Right atrium auricular region (tissue), 2 donors: ENCODE measurements around the gene LATS2. TPM values are rescaled to one million over a fixed set of nuclear protein-coding genes. Genes with fewer than 3 reads are reported as not detected.

Source experiments
- DNase-seq: peaks from one replicate; pipeline ENCODE4 v3.0.0-alpha.2; 2019; ENCODE audit warnings: low spot score
- H3K27ac ChIP-seq, 2 donors: fragments of 200-600 bp; sonication (generic); 1 replicate in 1 of 2; 2 replicates in 1 of 2; pipeline ENCODE4 v1.5.1; 2016 to 2019
- H3K27me3 ChIP-seq, 2 donors: fragments of 200-600 bp; sonication (generic); one replicate each; pipeline versions ENCODE4 v1.5.1 to v1.6.0; 2017 to 2019
- H3K36me3 ChIP-seq: fragments of 200-600 bp; sonication (generic); one replicate; pipeline ENCODE4 v1.5.1; 2016
- H3K4me1 ChIP-seq, 2 donors: fragments of 200-600 bp; sonication (generic); one replicate each; pipeline versions ENCODE4 v1.5.1 to v1.6.0; 2017 to 2019
- H3K4me3 ChIP-seq, 2 donors: fragments of 200-600 bp; sonication (generic); 1 replicate in 1 of 2; 2 replicates in 1 of 2; pipeline ENCODE4 v1.5.1; 2017 to 2019; ENCODE audit warnings: mild to moderate bottlenecking in 1 of 2, moderate library complexity in 1 of 2
- H3K9me3 ChIP-seq, 2 donors: fragments of 200-600 bp; sonication (generic); one replicate each; pipeline ENCODE4 v1.5.1; 2019
- CTCF ChIP-seq, 2 donors: fragments of 200-600 bp; sonication (generic); IDR thresholded peaks; one replicate each; pipeline ENCODE4 v1.5.1; 2019; ENCODE audit warnings: antibody characterized with exemption in 2 of 2
- total RNA-seq, 2 donors: library from RNA; depleted of rRNA; stranded (reverse); fragments of >200 nt; gene quantifications; one replicate each; pipeline ENCODE4 v1.1.0, GENCODE V29; 2016

LATS2 gene
- total RNA-seq, 2 donors from 2014 or later, result 20.9 to 33.3 TPM

- DNase-seq, result no peak
- no peaks in the 10 kb centered on the region for H3K9me3 ChIP-seq
- no peak overlapping the region for H3K4me3 ChIP-seq
- H3K27ac ChIP-seq, result no peak overlapping the region
- H3K4me1 ChIP-seq, result peaks cover 0 to 12% of the 10 kb centered on the region in 2 donors
- TF ChIP-seq CTCF (IDR thresholded peaks at IDR 0.05), result no peak
- H3K27me3 ChIP-seq, result no peaks in the 10 kb centered on the region
- no peaks in the 10 kb centered on the region for H3K36me3 ChIP-seq
Observed at GRCh38 chr13:21081926-21082325, 20.5 kb upstream of the LATS2 start.

- no peaks in the 10 kb centered on the region for H3K36me3 ChIP-seq
- no peaks in the 10 kb centered on the region for H3K27me3 ChIP-seq
- DNase-seq, result no peak
- TF ChIP-seq CTCF (IDR thresholded peaks at IDR 0.05), result no peak
- H3K27ac ChIP-seq, result peak overlapping the region in 1 of 2 donors; percentile 75
- H3K9me3 ChIP-seq, result no peaks in the 10 kb centered on the region
- no peak overlapping the region for H3K4me3 ChIP-seq
- H3K4me1 ChIP-seq, result peaks cover 0 to 19% of the 10 kb centered on the region in 2 donors
Observed at GRCh38 chr13:21080593-21080891, 19.2 kb upstream of the LATS2 start.

- no peaks in the 10 kb centered on the region for H3K27me3 ChIP-seq
- H3K4me3 ChIP-seq, result peak overlapping the region in 1 of 2 donors; percentile 21
- TF ChIP-seq CTCF (IDR thresholded peaks at IDR 0.05), result no peak
- H3K9me3 ChIP-seq, result no peaks in the 10 kb centered on the region
- peaks cover 0 to 25% of the 10 kb centered on the region in 2 donors for H3K4me1 ChIP-seq
- H3K36me3 ChIP-seq, result no peaks in the 10 kb centered on the region
- peak overlapping the region; percentile 13 to 75 for H3K27ac ChIP-seq
- DNase-seq, result peak; percentile 73
Observed at GRCh38 chr13:21079761-21080592, 18.6 kb upstream of the LATS2 start.

GRCh38 chr13:21079221-21079620, 17.8 kb upstream of the LATS2 start:
- Histone ChIP-seq H3K4me3 (no peak overlapping the region), H3K36me3 (no peaks in the 10 kb centered on the region), H3K27ac (peak overlapping the region; percentile 13 to 75), H3K4me1 (peaks cover 0 to 31% of the 10 kb centered on the region in 2 donors), H3K27me3 (no peaks in the 10 kb centered on the region), H3K9me3 (no peaks in the 10 kb centered on the region)
- DNase-seq, result no peak
- no peak for TF ChIP-seq CTCF (IDR thresholded peaks at IDR 0.05)

- Histone ChIP-seq H3K27ac (no peak overlapping the region), H3K4me1 (peaks cover 0 to 31% of the 10 kb centered on the region in 2 donors), H3K4me3 (no peak overlapping the region), H3K27me3 (no peaks in the 10 kb centered on the region), H3K36me3 (no peaks in the 10 kb centered on the region), H3K9me3 (no peaks in the 10 kb centered on the region)
- TF ChIP-seq CTCF (IDR thresholded peaks at IDR 0.05), result no peak
- DNase-seq, result no peak
Observed at GRCh38 chr13:21078501-21078900, 17.1 kb upstream of the LATS2 start.
